ENCODE results near the gene NEAT1.
A peak's percentile ranks its signal among the peaks of the same experiment; 100 is the strongest.

Gene NEAT1

GRCh38 chr11:65382033-65382803 lies 40.4 kb upstream of the NEAT1 start, which contains the start of gene SLC25A45:
SLC25A45 (minus strand) TSS chr11:65382646; CDS start chr11:65381951, 695 bp downstream.
- TF ChIP-seq ZNF274 (IDR thresholded peaks at IDR 0.05; ENCODE audit: low read depth, low read length) = no peak

DNA sequence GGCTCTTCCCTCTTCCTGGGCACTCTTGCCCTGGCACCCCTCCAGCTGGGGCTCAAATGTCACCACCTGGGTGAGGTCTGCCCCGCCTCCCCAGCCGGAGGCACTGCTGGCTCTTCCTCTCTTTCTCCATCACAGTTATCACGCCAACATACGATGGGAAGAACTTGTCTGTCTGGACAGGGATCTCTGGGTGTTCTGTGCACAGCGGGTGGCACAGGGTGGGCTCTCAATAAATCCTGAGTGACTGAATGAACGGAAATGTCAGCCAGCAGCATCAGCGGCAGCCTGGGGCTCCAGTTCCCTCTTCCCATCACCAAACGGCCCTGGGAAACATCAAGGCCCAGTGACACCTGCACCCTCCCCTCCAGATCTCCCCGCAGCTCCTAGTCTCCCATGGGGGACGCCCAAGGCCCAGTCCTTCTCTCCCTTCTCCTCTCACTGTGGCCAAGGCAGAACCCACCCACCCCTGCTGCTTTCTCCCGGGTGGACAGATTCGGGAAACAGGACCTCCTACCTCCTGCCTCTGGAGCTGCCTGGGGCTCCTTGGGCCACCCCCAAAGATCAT lies 39.7 kb upstream of the NEAT1 start:
- peak overlapping the region; percentile 51; the same call in 1 of the 2 replicates for H3K4me3 ChIP-seq (ENCODE audit: low read length)
- TF ChIP-seq ZNF274 (IDR thresholded peaks at IDR 0.05; ENCODE audit: low read depth, low read length) = no peak

More at GRCh38 chr11:65382033-65382803, 40.4 kb upstream of the NEAT1 start, which contains the start of gene SLC25A45:
- H3K4me3 ChIP-seq (ENCODE audit: low read length) = peak within 1 kb of the TSS; percentile 51; the same call in 1 of the 2 replicates

DNA sequence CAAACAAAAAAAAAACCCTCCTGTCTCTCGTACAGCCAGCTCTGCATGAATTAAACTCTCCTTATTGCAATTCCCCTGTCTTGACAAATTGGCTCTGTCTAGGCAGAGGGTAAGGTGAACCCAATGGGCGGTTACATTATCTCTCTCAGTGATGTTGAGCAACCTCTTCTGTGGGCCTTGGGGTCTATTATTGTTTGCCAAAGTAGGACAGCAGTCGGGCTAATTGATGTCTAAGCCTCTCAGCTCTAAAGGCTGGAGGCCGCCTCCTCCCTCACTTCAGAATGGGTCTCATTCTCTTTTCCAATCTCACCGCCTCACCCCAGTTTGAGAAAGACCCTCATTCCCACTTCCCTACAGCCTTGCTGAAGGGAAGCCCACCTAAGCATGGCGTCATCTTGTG lies 38.8 kb upstream of the NEAT1 start:
- H3K4me3 ChIP-seq (ENCODE audit: low read length) = no peak overlapping the region
- no peak for TF ChIP-seq ZNF274 (IDR thresholded peaks at IDR 0.05; ENCODE audit: low read depth, low read length)

DNA sequence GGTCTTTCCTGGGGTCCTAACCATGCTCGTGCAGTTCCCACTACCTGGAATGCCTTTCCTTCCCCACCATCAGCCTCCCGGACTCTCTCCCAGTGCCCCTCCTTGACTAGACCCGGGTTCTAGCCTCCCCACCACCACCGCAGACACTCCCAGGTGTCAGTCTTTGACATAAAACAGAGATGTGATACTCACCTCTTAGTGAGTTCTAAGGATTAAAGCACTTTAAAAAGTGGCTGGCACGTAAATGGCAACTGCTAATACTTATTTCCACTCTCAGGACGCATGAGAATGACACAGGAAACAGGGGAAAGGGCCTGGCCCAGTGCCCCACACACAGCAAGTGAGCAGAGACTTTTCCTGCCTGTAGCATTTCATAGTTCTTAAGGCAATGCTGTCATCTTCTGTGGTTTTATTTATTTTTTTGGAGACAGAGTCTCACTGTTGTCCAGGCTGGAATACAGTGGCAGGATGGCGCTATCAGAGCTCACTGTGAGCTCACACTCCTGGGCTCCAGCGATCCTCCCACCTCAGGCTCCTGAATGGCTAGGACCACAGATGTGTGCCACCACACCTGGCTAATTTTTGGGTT lies 38.2 kb upstream of the NEAT1 start:
- no peak overlapping the region for H3K4me3 ChIP-seq (ENCODE audit: low read length)
- no peak for TF ChIP-seq ZNF274 (IDR thresholded peaks at IDR 0.05; ENCODE audit: low read depth, low read length)

DNA sequence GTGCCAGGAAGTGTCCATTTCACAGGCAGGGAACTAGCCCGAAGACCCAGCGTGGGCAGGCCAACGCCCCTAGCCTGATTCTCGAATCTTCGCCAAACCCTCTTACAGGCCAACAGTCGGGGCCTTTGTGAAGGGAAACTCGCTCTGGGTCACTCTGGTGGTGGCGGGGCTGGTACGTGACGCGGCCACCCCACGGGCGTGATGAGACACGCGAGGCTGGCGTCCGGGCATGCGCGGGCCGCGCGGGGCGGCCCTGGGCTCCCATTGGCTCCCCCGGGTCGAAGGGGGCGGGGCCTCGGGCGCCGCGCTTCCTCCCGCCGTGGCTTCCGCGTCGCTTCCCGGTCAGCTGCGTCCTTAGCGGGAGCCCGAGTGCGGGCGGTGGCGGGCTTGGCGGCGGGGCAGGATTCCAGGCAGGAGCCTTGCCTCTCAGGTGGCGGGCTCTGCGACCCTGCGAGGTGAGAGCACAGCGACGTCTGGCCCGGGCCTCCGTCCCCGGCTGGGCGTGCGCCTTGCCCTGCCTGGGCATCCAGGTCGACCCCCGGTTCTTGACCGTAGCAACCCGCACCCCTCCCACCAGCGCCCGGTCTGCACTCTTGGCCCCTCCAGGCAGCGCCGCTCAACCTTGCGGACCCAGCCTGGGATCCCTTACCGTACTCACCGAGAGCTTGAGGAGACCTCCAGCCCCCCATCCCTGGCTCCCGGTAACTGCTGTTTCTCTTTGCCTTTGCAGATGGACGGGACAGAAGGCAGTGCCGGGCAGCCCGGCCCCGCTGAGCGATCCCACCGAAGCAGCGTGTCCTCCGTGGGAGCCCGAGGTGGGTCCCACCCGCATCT lies 36.1 kb upstream of the NEAT1 start, which contains the start of gene FRMD8:
Gene FRMD8 (plus strand): TSS at position 331 of the 834 bp plus-strand sequence. CDS start 400 bp downstream, at position 731.
- H3K4me3 ChIP-seq (ENCODE audit: low read length) = peak within 1 kb of the TSS; percentile 74
- no peak for TF ChIP-seq ZNF274 (IDR thresholded peaks at IDR 0.05; ENCODE audit: low read depth, low read length)

GRCh38 chr11:65388731-65389130 lies 33.9 kb upstream of the NEAT1 start:
- no peak overlapping the region; the same call in 1 of the 2 replicates for H3K4me3 ChIP-seq (ENCODE audit: low read length)
- TF ChIP-seq ZNF274 (IDR thresholded peaks at IDR 0.05; ENCODE audit: low read depth, low read length) = no peak

DNA sequence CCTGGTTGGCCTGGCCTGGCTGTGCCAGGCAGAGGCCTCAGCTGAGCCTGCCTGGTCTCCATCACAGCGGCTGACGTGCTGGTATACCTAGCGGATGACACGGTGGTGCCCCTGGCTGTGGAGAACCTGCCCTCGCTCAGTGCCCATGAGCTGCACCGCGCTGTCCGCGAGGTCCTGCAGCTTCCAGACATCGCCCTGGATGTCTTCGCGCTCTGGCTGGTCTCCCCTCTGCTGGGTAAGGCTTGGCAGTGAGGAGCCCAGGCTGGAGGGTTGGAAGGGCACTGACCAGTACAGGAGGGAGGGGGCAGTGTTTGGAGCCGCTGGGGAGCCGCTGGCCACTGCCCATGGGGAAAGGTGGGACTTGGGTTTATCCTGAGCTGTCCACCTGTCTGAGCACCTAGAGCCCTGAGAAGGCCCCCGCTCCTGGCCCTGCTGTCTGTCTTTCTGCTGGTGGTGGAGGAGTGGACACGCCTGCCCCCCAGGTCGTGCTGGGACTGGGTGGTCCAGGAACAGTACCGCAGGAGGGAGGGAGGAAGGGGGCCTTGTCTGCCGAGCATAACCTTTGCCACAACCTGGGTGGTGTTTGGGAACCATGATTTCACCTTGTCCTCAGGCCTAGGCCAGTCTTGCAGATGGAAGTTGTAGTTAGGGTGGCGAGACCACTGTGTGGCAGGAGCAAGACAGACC lies 33.2 kb upstream of the NEAT1 start:
- no peak for TF ChIP-seq ZNF274 (IDR thresholded peaks at IDR 0.05; ENCODE audit: low read depth, low read length)
- no peak overlapping the region for H3K4me3 ChIP-seq (ENCODE audit: low read length)

DNA sequence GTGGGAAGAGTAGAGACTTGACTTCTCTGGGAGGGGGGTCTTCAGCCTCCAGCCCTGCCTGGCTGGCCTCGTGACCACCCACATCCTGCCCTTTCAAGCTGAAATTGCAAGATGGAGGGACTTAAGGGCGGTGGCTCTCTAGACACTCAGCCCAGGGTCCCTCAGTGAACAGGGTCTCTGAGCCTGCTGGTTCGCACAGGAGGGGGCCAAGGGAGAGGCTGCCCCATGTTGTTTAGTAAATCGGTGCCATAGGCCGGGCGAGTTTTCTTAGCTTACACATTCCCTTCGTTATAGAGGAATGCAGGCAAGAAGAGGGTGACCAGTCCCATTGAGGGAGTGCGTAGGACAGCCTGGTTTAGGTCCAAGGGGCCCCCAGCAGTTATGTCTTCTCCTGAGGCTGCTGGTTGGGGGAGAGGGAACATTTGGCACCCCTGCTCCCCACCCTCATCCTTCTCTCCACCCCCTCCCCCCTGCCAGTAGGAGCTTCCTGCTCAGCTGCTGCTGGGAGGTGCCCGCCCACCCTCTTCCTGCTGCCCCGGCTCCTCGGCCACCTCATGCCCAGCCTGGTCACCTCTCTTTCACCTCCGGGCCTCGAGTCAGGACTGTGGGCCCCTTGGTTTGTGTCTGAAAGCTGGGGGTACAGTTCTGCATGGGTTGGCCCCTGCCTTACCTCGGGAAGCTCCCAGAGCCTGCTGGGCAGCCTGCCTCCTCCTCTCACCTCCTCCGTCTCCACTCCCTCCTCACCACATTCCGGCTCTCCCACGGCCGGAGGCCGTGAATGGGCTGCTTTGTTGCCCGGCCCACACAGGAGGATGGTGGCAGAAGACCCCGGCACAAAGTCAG lies 32.3 kb upstream of the NEAT1 start:
- TF ChIP-seq ZNF274 (IDR thresholded peaks at IDR 0.05; ENCODE audit: low read depth, low read length) = no peak
- H3K4me3 ChIP-seq (ENCODE audit: low read length) = no peak overlapping the region

GRCh38 chr11:65390996-65391395 lies 31.6 kb upstream of the NEAT1 start:
- TF ChIP-seq ZNF274 (IDR thresholded peaks at IDR 0.05; ENCODE audit: low read depth, low read length) = no peak
- no peak overlapping the region for H3K4me3 ChIP-seq (ENCODE audit: low read length)

DNA sequence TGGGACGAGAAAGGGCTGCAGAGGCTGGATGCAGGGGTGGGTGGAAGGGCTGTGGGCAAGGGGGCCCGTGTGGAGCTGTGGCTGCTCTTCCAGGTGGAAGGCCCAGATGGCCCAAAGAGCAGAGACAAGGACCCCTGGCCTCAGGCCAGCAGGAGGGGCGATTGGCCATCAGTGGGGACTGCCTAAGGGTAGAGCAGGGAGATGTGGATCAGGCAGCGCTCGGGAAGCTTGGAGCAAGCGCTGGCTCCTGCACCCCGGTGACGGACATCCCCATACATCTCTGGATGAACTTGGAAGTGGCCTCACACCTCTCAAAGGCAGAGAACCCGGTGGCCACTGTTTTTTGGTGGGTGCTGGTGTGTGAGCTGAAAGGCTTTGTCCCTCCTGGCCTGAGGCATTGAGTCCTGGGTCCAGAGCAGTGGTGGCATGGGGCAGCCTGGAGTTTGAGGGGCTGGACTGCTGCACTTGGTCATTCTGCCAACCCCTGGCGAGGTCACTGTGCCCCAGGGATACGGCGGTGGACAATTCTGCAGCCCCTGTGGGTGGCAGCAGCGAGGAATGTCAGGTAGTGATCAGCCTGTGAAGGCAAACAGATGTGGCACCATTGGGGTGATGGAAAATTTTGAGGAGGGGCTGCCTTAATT lies 30.3 kb upstream of the NEAT1 start:
- no peak overlapping the region for H3K4me3 ChIP-seq (ENCODE audit: low read length)
- no peak for TF ChIP-seq ZNF274 (IDR thresholded peaks at IDR 0.05; ENCODE audit: low read depth, low read length)

DNA sequence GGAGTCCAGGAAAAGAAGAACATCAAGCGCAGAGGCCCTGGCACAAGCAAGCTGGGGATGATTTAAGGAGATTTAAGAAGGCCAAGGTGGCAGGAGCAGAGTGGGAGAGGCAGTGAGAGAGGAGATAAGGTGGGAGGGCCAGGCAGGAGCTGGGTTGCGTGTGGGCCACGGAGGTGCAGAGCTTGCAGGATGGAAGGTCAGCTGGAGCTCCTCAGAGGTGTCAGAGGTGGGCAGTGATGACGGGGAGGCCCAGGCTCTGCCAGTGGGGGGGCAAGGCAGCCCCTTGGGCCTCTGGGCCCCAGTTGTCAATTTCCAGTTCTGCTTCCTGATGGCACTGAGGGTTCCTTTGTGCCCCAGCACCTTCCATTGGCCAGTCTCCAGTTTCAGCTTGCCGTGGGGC lies 29.7 kb upstream of the NEAT1 start:
- TF ChIP-seq ZNF274 (IDR thresholded peaks at IDR 0.05; ENCODE audit: low read depth, low read length) = no peak

DNA sequence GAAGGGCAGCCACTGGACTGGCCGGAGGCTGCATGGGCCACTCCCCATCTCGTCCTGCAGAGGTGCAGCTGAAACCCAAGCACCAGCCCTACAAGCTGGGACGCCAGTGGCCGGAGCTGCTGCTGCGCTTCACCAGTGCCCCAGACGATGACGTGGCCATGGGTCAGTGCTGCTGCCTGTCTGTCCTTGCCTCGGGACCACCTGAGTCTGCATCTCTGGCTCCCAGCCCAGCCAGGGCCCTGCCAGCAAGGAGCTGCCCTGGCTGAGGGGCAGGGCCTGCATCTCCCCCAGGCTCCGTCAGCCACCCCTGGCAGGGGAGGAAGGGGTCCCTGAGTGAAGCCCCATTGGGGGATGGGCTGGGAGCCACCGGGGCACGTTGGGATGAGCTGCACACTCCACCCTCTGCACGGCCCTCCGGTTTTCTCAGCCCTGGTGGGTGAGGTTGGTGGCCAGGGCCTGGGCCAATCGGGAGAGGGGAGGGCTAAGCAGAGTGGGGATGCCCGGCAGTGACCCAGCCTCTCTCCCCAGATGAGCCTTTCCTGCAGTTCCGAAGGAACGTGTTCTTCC lies 29.0 kb upstream of the NEAT1 start:
- TF ChIP-seq ZNF274 (IDR thresholded peaks at IDR 0.05; ENCODE audit: low read depth, low read length) = no peak
- no peak overlapping the region for H3K4me3 ChIP-seq (ENCODE audit: low read length)

More for the DNA sequence above, 29.7 kb upstream of the NEAT1 start:
- H3K4me3 ChIP-seq (ENCODE audit: low read length) = no peak overlapping the region
